Activated CD8-positive, alpha-beta memory T cell treated with anti-CD3 and anti-CD28 coated beads, Interleukin-2, amount 50 U/mL, for 24 hours (primary cell): ENCODE measurements around the gene BMX.

Experiments
- DNase-seq: peaks from one replicate; pipeline ENCODE4 v3.0.0-alpha.2; 2020; ENCODE audit errors: extremely low read depth

The BMX gene

GRCh38 chrX:15500497-15500966 is at the start of gene BMX:
TSS of gene BMX (plus strand) at chrX:15500807. CDS start at chrX:15508354, 7,547 bp downstream.
- DNase-seq = no peak

GRCh38 chrX:15451913-15452312 is 48.7 kb upstream of the BMX start:
- DNase-seq = no peak

- no peak for DNase-seq
These were observed 35.9 kb upstream of the BMX start for GRCh38 chrX:15464704-15465103.

- no peak for DNase-seq
These were observed 35.3 kb upstream of the BMX start for GRCh38 chrX:15465347-15465746.

- no peak for DNase-seq
These were observed 34.5 kb upstream of the BMX start for GRCh38 chrX:15465896-15466651.

GRCh38 chrX:15468036-15468435 is 32.6 kb upstream of the BMX start:
- DNase-seq = no peak

GRCh38 chrX:15469613-15470012 is 31.0 kb upstream of the BMX start:
- DNase-seq = no peak

- no peak for DNase-seq
These were observed 29.6 kb upstream of the BMX start for GRCh38 chrX:15471028-15471427.

GRCh38 chrX:15472531-15472930 is 28.1 kb upstream of the BMX start:
- no peak for DNase-seq

- DNase-seq = no peak
These were observed 26.6 kb upstream of the BMX start for GRCh38 chrX:15474028-15474427.

- DNase-seq = no peak
These were observed 25.6 kb upstream of the BMX start for GRCh38 chrX:15475021-15475420.

GRCh38 chrX:15475486-15475885 is 25.1 kb upstream of the BMX start:
- no peak for DNase-seq

- DNase-seq = no peak
These were observed 16.7 kb upstream of the BMX start for GRCh38 chrX:15483891-15484290.

- DNase-seq = no peak
These were observed 8.1 kb upstream of the BMX start for GRCh38 chrX:15492469-15492868.

- no peak for DNase-seq
These were observed 7.3 kb upstream of the BMX start, which contains the start of gene PIR for GRCh38 chrX:15493118-15493962. TSS of gene PIR (minus strand) at chrX:15493333. CDS start at chrX:15491257, 2,076 bp downstream.

GRCh38 chrX:15495801-15496200 is 4.8 kb upstream of the BMX start:
- DNase-seq = no peak

- no peak for DNase-seq
These were observed 3.8 kb upstream of the BMX start for GRCh38 chrX:15496824-15497223.

- no peak for DNase-seq
These were observed 2.7 kb upstream of the BMX start for GRCh38 chrX:15497865-15498264.

GRCh38 chrX:15498741-15499140 is 1.9 kb upstream of the BMX start:
- DNase-seq = no peak

- DNase-seq = no peak
These were observed 631 bp upstream of the BMX start for GRCh38 chrX:15499976-15500375.

GRCh38 chrX:15501506-15501905 is 899 bp downstream of the BMX start:
- no peak for DNase-seq

- DNase-seq = no peak
These were observed 4.1 kb downstream of the BMX start for GRCh38 chrX:15504661-15505060.

- DNase-seq = no peak
These were observed 4.5 kb downstream of the BMX start for GRCh38 chrX:15505101-15505500.
